GM12878 (cell line): ENCODE data around the gene CHIC2. TPM values are rescaled to one million over a fixed set of nuclear protein-coding genes. Genes with fewer than 3 reads are reported as not detected.

Source experiments
- polyA plus RNA-seq, 11 experiments: library from polyadenylated mRNA; depleted of rRNA in 4 of 11; unstranded in 6 of 11; stranded (reverse) in 5 of 11; fragments of >200 nt; fragmentation: Nextera tagmentation in 4 of 11; fragmentation: Illumina TruSeq in 1 of 11; extraction: Ambion mirVana in 4 of 11; extraction: Trizol in 1 of 11; gene quantifications; 1 replicate in 1 of 11; 2 replicates in 10 of 11; pipeline versions ENCODE4 v1.2.1 to v1.2.3, GENCODE V29; 2011 to 2016; ENCODE audit warnings: inconsistent platforms in 2 of 11, missing spikeins in 2 of 11, low read depth in 1 of 11
- small RNA-seq: library from RNA; depleted of rRNA; stranded (forward); fragments of <200 nt; gene quantifications from one replicate; pipeline ENCODE3, GENCODE V24; 2014
- total RNA-seq, 4 experiments: library from RNA; depleted of rRNA in 3 of 4; stranded (reverse); fragments of >200 nt in 3 of 4; fragmentation: Illumina TruSeq in 1 of 4; extraction: Trizol in 1 of 4; gene quantifications; 2 replicates each; pipeline versions ENCODE4 v1.2.1 to v1.2.3, GENCODE V29; 2013 to 2021

The CHIC2 gene
- total and polyA plus RNA-seq, 10 of the 15 experiments (the other 5 are each of a cell fraction or from before 2014, with no cell fraction given), result 0.80 to 24.4 (median 12.2) TPM

Small RNA genes lying within 50 kb of the gene (small RNA-seq; reads per million reads assigned to genes)
- gene AC110792.1 (not detected), gene AC110792.3 (not detected)

Other genes with a start within 250 kb of the CHIC2 start
- gene GSX2, start 35.6 kb upstream of the CHIC2 start, total RNA-seq (2014; rRNA removed), result 0.40 TPM in 1 of 2 replicates, not detected in the other
- 0.18 and 0.58 TPM in 2 replicates for gene GSX2, start 35.6 kb upstream of the CHIC2 start, total RNA-seq (2014; rRNA removed; fragmentation: Illumina TruSeq; extraction: Trizol)
- gene GSX2, start 35.6 kb upstream of the CHIC2 start, total RNA-seq (2021), result 0.32 and 0.54 TPM in 2 replicates
- not detected in 2 replicates for gene GSX2, start 35.6 kb upstream of the CHIC2 start, polyA plus RNA-seq (2011; rRNA removed)
- not detected in 2 replicates for gene GSX2, start 35.6 kb upstream of the CHIC2 start, polyA plus RNA-seq (2014; fragmentation: Illumina TruSeq; extraction: Trizol)
- gene GSX2, start 35.6 kb upstream of the CHIC2 start, polyA plus RNA-seq (2014; fragmentation: Nextera tagmentation; extraction: Ambion mirVana), result under 1 TPM in 1 of 2 experiments, not detected in 1; 0.04 TPM
- gene GSX2, start 35.6 kb upstream of the CHIC2 start, polyA plus RNA-seq (2014; rRNA removed), result 0.20 and 0.50 TPM in 2 replicates
- gene GSX2, start 35.6 kb upstream of the CHIC2 start, polyA plus RNA-seq (2016; fragmentation: Nextera tagmentation; extraction: Ambion mirVana), result not detected
- gene PDGFRA, start 164.7 kb upstream of the CHIC2 start, total RNA-seq (2014; rRNA removed), result not detected in 2 replicates
- gene PDGFRA, start 164.7 kb upstream of the CHIC2 start, total RNA-seq (2014; rRNA removed; fragmentation: Illumina TruSeq; extraction: Trizol), result not detected in 2 replicates
- gene PDGFRA, start 164.7 kb upstream of the CHIC2 start, total RNA-seq (2021), result 0.28 and 0.40 TPM in 2 replicates
- gene PDGFRA, start 164.7 kb upstream of the CHIC2 start, polyA plus RNA-seq (2011; rRNA removed), result 0.01 TPM in 1 of 2 replicates, not detected in the other
- gene PDGFRA, start 164.7 kb upstream of the CHIC2 start, polyA plus RNA-seq (2014; fragmentation: Illumina TruSeq; extraction: Trizol), result 0.03 TPM in 1 of 2 replicates, not detected in the other
- gene PDGFRA, start 164.7 kb upstream of the CHIC2 start, polyA plus RNA-seq (2014; fragmentation: Nextera tagmentation; extraction: Ambion mirVana), result not detected
- not detected in 2 replicates for gene PDGFRA, start 164.7 kb upstream of the CHIC2 start, polyA plus RNA-seq (2014; rRNA removed)
- under 1 TPM; 0.06 to 0.24 TPM for gene PDGFRA, start 164.7 kb upstream of the CHIC2 start, polyA plus RNA-seq (2016; fragmentation: Nextera tagmentation; extraction: Ambion mirVana)